Measurements from ENCODE around the gene AFMID. TPM values are rescaled to one million over a fixed set of nuclear protein-coding genes. Genes with fewer than 3 reads are reported as not detected.

Gene AFMID
- total and polyA plus RNA-seq, 2 of the 8 experiments (the other 6 are each of a cell fraction or from before 2014, with no cell fraction given), result 49.0 to 53.0 TPM

- no peak overlapping the region for H3K9ac ChIP-seq (replicated peaks in 1 of 4; ENCODE audit: extremely low read depth in 1 of 4, low read depth in 3 of 4, low read length in 3 of 4)
- H3K18ac ChIP-seq (ENCODE audit: extremely low read depth, low read length), result no peak overlapping the region
- H3K14ac ChIP-seq (ENCODE audit: insufficient read length), result no peak overlapping the region
- H3K79me2 ChIP-seq (ENCODE audit: control insufficient read depth in 1 of 2, insufficient read depth in 2 of 2, low read length in 2 of 2), result peaks cover 0 to 2% of the 10 kb centered on the region in 2 experiments; a peak in 1 of 4 replicates
- H4K20me1 ChIP-seq (replicated peaks in 1 of 2; ENCODE audit: control insufficient read depth in 1 of 2, insufficient read depth in 2 of 2, low read length in 2 of 2), result peaks cover 3% of the 10 kb centered on the region in 2 experiments
- no peaks in the 10 kb centered on the region for H3K23me2 ChIP-seq (ENCODE audit: low read depth, low read length)
- H2BK5ac ChIP-seq (ENCODE audit: low read depth, low read length), result no peak overlapping the region
- no peak overlapping the region for H2BK20ac ChIP-seq (ENCODE audit: low read length)
- H3K27ac ChIP-seq (ENCODE audit: low read depth, low read length), result no peak overlapping the region
- H3K36me3 ChIP-seq (ENCODE audit: control insufficient read depth in 2 of 4, insufficient read depth in 4 of 4, low read length in 3 of 4), result peaks cover 13 to 37% (median 27%) of the 10 kb centered on the region in 4 experiments
- peaks cover 2% of the 10 kb centered on the region; the same call in 1 of the 2 replicates for H3K79me1 ChIP-seq (ENCODE audit: low read depth, low read length)
- no peak overlapping the region for H2AK5ac ChIP-seq (ENCODE audit: low read depth, low read length)
- no peak overlapping the region for H4K5ac ChIP-seq (ENCODE audit: insufficient read length, low read depth, low read length)
- no peak overlapping the region for H3K4me2 ChIP-seq (ENCODE audit: insufficient read depth in 1 of 2, low read depth in 2 of 2, low read length in 2 of 2)
- H2BK15ac ChIP-seq (ENCODE audit: low read length), result no peak overlapping the region
- H4K8ac ChIP-seq (ENCODE audit: extremely low read depth, insufficient read depth, low read length), result no peak overlapping the region
- no peak overlapping the region for H4K91ac ChIP-seq (replicated peaks; ENCODE audit: insufficient read length, low read length)
- TF ChIP-seq HDAC2 (IDR thresholded peaks at IDR 0.05; ENCODE audit: borderline replicate concordance in 1 of 2, low read depth in 2 of 2, low read length in 2 of 2) (no peak), E2F6 (IDR thresholded peaks at IDR 0.05) (no peak)
- no peak overlapping the region for H3K23ac ChIP-seq (ENCODE audit: insufficient read length)
- no peak overlapping the region for H2BK12ac ChIP-seq (ENCODE audit: low read depth, low read length)
- H3K9me3 ChIP-seq (ENCODE audit: insufficient read depth in 2 of 2, low read depth in 1 of 2, low read length in 1 of 2), result no peaks in the 10 kb centered on the region
- DNase-seq (ENCODE audit: low read depth in 1 of 2, low spot score in 2 of 2) (no peak), FAIRE-seq (no peak)
- POLR2A ChIA-PET (ENCODE audit: partially characterized antibody), result interaction anchor here (1.6 to 1.9 kb wide), 2 partner anchors 10 to 37 kb away, joined by 4 to 9 read pairs; partner anchors contain the start of genes BIRC5 and TK1
- H2BK120ac ChIP-seq (replicated peaks; ENCODE audit: low read depth, low read length), result no peak overlapping the region
- WGBS, 2 experiments (ENCODE audit: extremely low coverage in 1 of 2, insufficient coverage in 1 of 2, insufficient read length in 1 of 2, insufficient replicate concordance in 2 of 2, low coverage in 1 of 2, low lambda C conversion rate in 2 of 2, missing lambda C conversion rate in 1 of 2), result 85% methylated on average over 3 of the region's 3 CpGs; no CpG with 5 or more reads in 1 of the 2 experiments
- H3K4me3 ChIP-seq (ENCODE audit: extremely low read depth in 1 of 4, insufficient read depth in 2 of 4, low read depth in 3 of 4, low read length in 4 of 4), result no peak overlapping the region
- CTCF ChIA-PET (ENCODE audit: partially characterized antibody), result interaction anchor here (0.5 to 1.7 kb wide), 5 partner anchors 28 to 1647 kb away, joined by 3 to 4 read pairs (median 3); no protein-coding TSS in a partner anchor
- H2AFZ ChIP-seq (ENCODE audit: low read length), result no peak overlapping the region
- H3K56ac ChIP-seq (replicated peaks; ENCODE audit: insufficient read length, low read depth, low read length), result no peak overlapping the region
- H3K4ac ChIP-seq (replicated peaks; ENCODE audit: insufficient read length, low read depth, low read length), result no peak overlapping the region
- no peaks in the 10 kb centered on the region for H3K27me3 ChIP-seq (replicated peaks in 1 of 4; ENCODE audit: control insufficient read depth in 3 of 4, extremely low read depth in 1 of 4, insufficient read depth in 3 of 4, low read length in 3 of 4)
- H3K4me1 ChIP-seq (replicated peaks in 1 of 4; ENCODE audit: control insufficient read depth in 3 of 4, insufficient read depth in 4 of 4, low read length in 3 of 4), result peaks cover 0 to 6% (median 2%) of the 10 kb centered on the region in 4 experiments; a peak in 3 of 7 replicates
Observed at GRCh38 chr17:78223765-78224164, 36.6 kb downstream of the AFMID start.

Measured in H1 (cell line).